Hepatocyte (in vitro differentiated cells): Measurements from ENCODE around the gene ECHS1.

Experiments used
- CTCF ChIP-seq: fragments of 200-600 bp; sonication (generic); IDR thresholded peaks from 2 replicates; pipeline ENCODE4 v1.5.1; 2016; ENCODE audit warnings: antibody characterized with exemption, mild to moderate bottlenecking; ENCODE audit not compliant: poor library complexity
- EZH2 ChIP-seq: fragments of 200-600 bp; sonication (generic); IDR thresholded peaks from 2 replicates; pipeline ENCODE4 v1.6.1; 2016; ENCODE audit warnings: antibody characterized with exemption, mild to moderate bottlenecking, borderline replicate concordance

- TF ChIP-seq CTCF: no peak
- TF ChIP-seq EZH2: no peak
Observed at GRCh38 chr10:133334503-133335245, 38.5 kb downstream of the ECHS1 start.
